Panc1 (cell line): Measurements from ENCODE around the gene EBLN1. TPM values are rescaled to one million over a fixed set of nuclear protein-coding genes. Genes with fewer than 3 reads are reported as not detected.

ENCODE experiments used
- ATAC-seq: fragments of 200-7000 bp; cut with Tn5 transposase; 2 replicates; pipeline ENCODE4 v1.9.1; 2020; ENCODE audit warnings: mild to moderate bottlenecking, moderate library complexity
- BruUV-seq: library from RNA; stranded (reverse); fragments of 400-500 nt; replicated peaks from 2 replicates; lab custom pipeline; 2021; lab: Mats Ljungman, UMichigan
- CTCF ChIA-PET: fragments of 300-600 bp; sonication (Branson Sonifier 250); formaldehyde crosslinking; loops from one replicate; lab custom pipeline; 2022; ENCODE audit warnings: antibody characterized with exemption; lab: Charles Lee
- POLR2A ChIA-PET: fragments of 300-600 bp; sonication (Branson Sonifier 250); formaldehyde crosslinking; loops from one replicate; lab custom pipeline; 2022; ENCODE audit warnings: antibody characterized with exemption; lab: Charles Lee
- DNase-seq: peaks from one replicate; pipeline ENCODE4 v3.0.0-alpha.2; 2010; ENCODE audit warnings: low read depth, low spot score
- H3K27ac ChIP-seq: 2 replicates; pipeline ENCODE4 v1.5.1; 2011; ENCODE audit warnings: mild to moderate bottlenecking, low read length, inconsistent platforms
- H3K27me3 ChIP-seq: fragments of 200-500 bp; sonication (Bioruptor generic); 2 replicates; pipeline ENCODE4 v1.6.0; 2014; ENCODE audit warnings: low read length, inconsistent platforms; ENCODE audit not compliant: control insufficient read depth, insufficient read depth
- H3K36me3 ChIP-seq: fragments of 200-500 bp; sonication (Bioruptor generic); 2 replicates; pipeline ENCODE4 v1.5.1; 2014; ENCODE audit warnings: inconsistent platforms, mild to moderate bottlenecking, low read length, moderate library complexity; ENCODE audit not compliant: control insufficient read depth, insufficient read depth
- H3K4me1 ChIP-seq: 2 replicates; pipeline ENCODE4 v1.5.1; 2011; ENCODE audit warnings: inconsistent platforms, mild to moderate bottlenecking, low read length, moderate library complexity; ENCODE audit not compliant: control insufficient read depth, insufficient read depth
- H3K4me3 ChIP-seq, 2 experiments: 2 replicates each; pipeline ENCODE4 v1.5.1; 2011 to 2012; ENCODE audit warnings: low read depth in 2 of 2, low read length in 2 of 2, mild to moderate bottlenecking in 2 of 2, inconsistent platforms in 1 of 2, moderate library complexity in 1 of 2
- H3K9me3 ChIP-seq: fragments of 200-500 bp; sonication (Bioruptor generic); 2 replicates; pipeline ENCODE4 v1.5.1; 2014; ENCODE audit warnings: low read depth, mild to moderate bottlenecking, inconsistent platforms, low read length, moderate library complexity; ENCODE audit not compliant: control insufficient read depth, insufficient read depth
- CTCF ChIP-seq: fragments of 450-650 bp; IDR thresholded peaks from 2 replicates; pipeline ENCODE4 v1.5.1; 2017; ENCODE audit warnings: mild to moderate bottlenecking
- POLR2AphosphoS5 ChIP-seq: IDR thresholded peaks from 2 replicates; pipeline ENCODE4 v1.6.1; 2012; ENCODE audit warnings: mild to moderate bottlenecking, low read depth, low read length, moderate library complexity
- SIN3A ChIP-seq: IDR thresholded peaks from 2 replicates; pipeline ENCODE4 v1.6.1; 2012; ENCODE audit warnings: low read depth, mild to moderate bottlenecking, low read length, moderate library complexity, borderline replicate concordance; ENCODE audit not compliant: insufficient read depth
- TCF7L2 ChIP-seq: IDR thresholded peaks from 2 replicates; pipeline ENCODE4 v1.6.1; 2011; ENCODE audit warnings: mild to moderate bottlenecking, low read depth, low read length, inconsistent platforms
- in situ Hi-C: cut with HindIII; loops from 2 replicates; pipeline ENCODE4 v1.10.0; 2016; ENCODE audit warnings: low sequenced_read_pairs, low pct_unique_long_range_greater_than_20kb
- intact Hi-C: fragments of 100-400 bp; cut with micrococcal nuclease; formaldehyde crosslinking; loops from one replicate; pipeline ENCODE4 v1.10.0; 2022; ENCODE audit not compliant: unreplicated experiment
- total RNA-seq: library from RNA; stranded (reverse); gene quantifications from one replicate; pipeline ENCODE4 v1.2.1, GENCODE V29; 2021; ENCODE audit not compliant: unreplicated experiment
- TF ChIP-seq, protein P1 (sequence below), 2 experiments: IDR thresholded peaks; 2 replicates each; pipeline ENCODE4 v1.6.1; 2011 to 2012; ENCODE audit warnings: low read depth in 2 of 2, control low read depth in 1 of 2, low read length in 1 of 2, mild to moderate bottlenecking in 1 of 2, moderate library complexity in 1 of 2; ENCODE audit not compliant: insufficient read depth in 1 of 2

Gene EBLN1
- total RNA-seq, 1 experiment from 2014 or later: not detected

GRCh38 chr10:22263106-22263505 lies 45.3 kb upstream of the EBLN1 start:
- no peak for ATAC-seq
- Histone ChIP-seq H3K27ac (no peak overlapping the region), H3K4me3 (no peak overlapping the region), H3K27me3 (no peaks in the 10 kb centered on the region), H3K36me3 (no peaks in the 10 kb centered on the region), H3K4me1 (no peaks in the 10 kb centered on the region), H3K9me3 (no peaks in the 10 kb centered on the region)
- ChIA-PET CTCF (interaction anchor here (0.6 kb wide), 1 partner anchor 215 kb away, joined by 7 read pairs; no protein-coding TSS in a partner anchor), POLR2A (no interaction called here)
- no TSS peak for BruUV-seq
- in situ Hi-C loops: no loop called here
- intact Hi-C loops: no loop called here
- no peak for DNase-seq
- TF ChIP-seq, protein P1, sequence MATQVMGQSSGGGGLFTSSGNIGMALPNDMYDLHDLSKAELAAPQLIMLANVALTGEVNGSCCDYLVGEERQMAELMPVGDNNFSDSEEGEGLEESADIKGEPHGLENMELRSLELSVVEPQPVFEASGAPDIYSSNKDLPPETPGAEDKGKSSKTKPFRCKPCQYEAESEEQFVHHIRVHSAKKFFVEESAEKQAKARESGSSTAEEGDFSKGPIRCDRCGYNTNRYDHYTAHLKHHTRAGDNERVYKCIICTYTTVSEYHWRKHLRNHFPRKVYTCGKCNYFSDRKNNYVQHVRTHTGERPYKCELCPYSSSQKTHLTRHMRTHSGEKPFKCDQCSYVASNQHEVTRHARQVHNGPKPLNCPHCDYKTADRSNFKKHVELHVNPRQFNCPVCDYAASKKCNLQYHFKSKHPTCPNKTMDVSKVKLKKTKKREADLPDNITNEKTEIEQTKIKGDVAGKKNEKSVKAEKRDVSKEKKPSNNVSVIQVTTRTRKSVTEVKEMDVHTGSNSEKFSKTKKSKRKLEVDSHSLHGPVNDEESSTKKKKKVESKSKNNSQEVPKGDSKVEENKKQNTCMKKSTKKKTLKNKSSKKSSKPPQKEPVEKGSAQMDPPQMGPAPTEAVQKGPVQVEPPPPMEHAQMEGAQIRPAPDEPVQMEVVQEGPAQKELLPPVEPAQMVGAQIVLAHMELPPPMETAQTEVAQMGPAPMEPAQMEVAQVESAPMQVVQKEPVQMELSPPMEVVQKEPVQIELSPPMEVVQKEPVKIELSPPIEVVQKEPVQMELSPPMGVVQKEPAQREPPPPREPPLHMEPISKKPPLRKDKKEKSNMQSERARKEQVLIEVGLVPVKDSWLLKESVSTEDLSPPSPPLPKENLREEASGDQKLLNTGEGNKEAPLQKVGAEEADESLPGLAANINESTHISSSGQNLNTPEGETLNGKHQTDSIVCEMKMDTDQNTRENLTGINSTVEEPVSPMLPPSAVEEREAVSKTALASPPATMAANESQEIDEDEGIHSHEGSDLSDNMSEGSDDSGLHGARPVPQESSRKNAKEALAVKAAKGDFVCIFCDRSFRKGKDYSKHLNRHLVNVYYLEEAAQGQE (IDR thresholded peaks at IDR 0.05; ENCODE audit: insufficient read depth in 1 of 2, low read depth in 2 of 2, low read length in 1 of 2): no peak
- TF ChIP-seq POLR2AphosphoS5 (no peak), TCF7L2 (no peak), CTCF (no peak), SIN3A (no peak)

DNA sequence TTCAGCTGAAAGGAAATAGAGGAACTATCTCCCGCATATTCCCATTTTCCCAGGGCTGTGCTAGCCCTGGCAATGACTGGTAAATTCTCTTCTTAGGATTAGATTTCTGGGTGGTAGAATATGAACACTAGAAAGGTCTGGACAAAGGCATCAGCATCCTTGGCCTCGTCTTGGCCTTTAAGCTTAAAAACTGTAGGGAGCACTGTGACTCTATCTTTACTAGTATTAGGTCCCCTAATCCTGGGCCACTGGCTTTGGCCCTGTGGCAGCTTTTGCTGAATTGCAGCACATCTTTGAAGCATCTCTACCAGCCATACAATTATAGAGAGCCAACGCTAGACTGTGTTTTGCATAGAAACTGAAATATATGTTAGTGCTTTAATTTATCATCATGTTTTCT lies 41.5 kb upstream of the EBLN1 start:
- CTCF ChIA-PET: no interaction called here
- in situ Hi-C loops: no loop called here
- ATAC-seq: peak; percentile 65

More for the DNA sequence above, 41.5 kb upstream of the EBLN1 start:
- no peak overlapping the region for H3K4me3 ChIP-seq
- no peaks in the 10 kb centered on the region for H3K27me3 ChIP-seq
- no peak for TF ChIP-seq SIN3A
- TF ChIP-seq CTCF: peak; percentile 23; the same call in 1 of the 2 replicates
- POLR2A ChIA-PET: no interaction called here
- H3K4me1 ChIP-seq: no peaks in the 10 kb centered on the region
- intact Hi-C loops: no loop called here
- DNase-seq: no peak
- no peaks in the 10 kb centered on the region for H3K36me3 ChIP-seq
- no peaks in the 10 kb centered on the region for H3K9me3 ChIP-seq
- BruUV-seq: no TSS peak
- no peak overlapping the region for H3K27ac ChIP-seq
